ENCODE measurements around the gene C4A. TPM values are rescaled to one million over a fixed set of nuclear protein-coding genes. Genes with fewer than 3 reads are reported as not detected.

The C4A gene
- total RNA-seq, 3 donors from 2014 or later, result 7.2 to 275 (median 230) TPM

GRCh38 chr6:31948306-31948705 lies 33.6 kb upstream of the C4A start:
- no peak for DNase-seq (ENCODE audit: low spot score in 2 of 2)
- Histone ChIP-seq H3K27me3 (no peaks in the 10 kb centered on the region), H3K4me1 (peaks cover 10 to 17% of the 10 kb centered on the region in 2 donors), H3K27ac (peak overlapping the region in 1 of 2 donors; percentile 98), H3K9me3 (no peaks in the 10 kb centered on the region), H3K4me3 (no peak overlapping the region), H3K36me3 (no peaks in the 10 kb centered on the region)
- intact Hi-C loops (cut with DNase I; ENCODE audit: low total_unique reads), result no loop called here
- TF ChIP-seq POLR2A (IDR thresholded peaks at IDR 0.05) (no peak), CTCF (IDR thresholded peaks at IDR 0.05) (no peak), POLR2AphosphoS5 (IDR thresholded peaks at IDR 0.05) (no peak)

- TF ChIP-seq CTCF (IDR thresholded peaks at IDR 0.05) (no peak), POLR2AphosphoS5 (IDR thresholded peaks at IDR 0.05) (no peak), POLR2A (IDR thresholded peaks at IDR 0.05) (no peak)
- no peaks in the 10 kb centered on the region for H3K9me3 ChIP-seq
Measured at GRCh38 chr6:31948753-31949413, 33.0 kb upstream of the C4A start.

GRCh38 chr6:31949926-31950548 lies 31.8 kb upstream of the C4A start:
- Histone ChIP-seq H3K27me3 (no peaks in the 10 kb centered on the region), H3K4me3 (no peak overlapping the region), H3K36me3 (no peaks in the 10 kb centered on the region), H3K4me1 (peaks cover 10 to 13% of the 10 kb centered on the region in 2 donors), H3K9me3 (no peaks in the 10 kb centered on the region), H3K27ac (peak overlapping the region in 1 of 2 donors; percentile 98)
- no peak for DNase-seq (ENCODE audit: low spot score in 2 of 2)
- intact Hi-C loops (cut with DNase I; ENCODE audit: low total_unique reads), result loop anchor here (10.0 kb wide), 1 partner anchor 255 kb away; no protein-coding TSS in a partner anchor
- no peak for TF ChIP-seq POLR2AphosphoS5 (IDR thresholded peaks at IDR 0.05)
- TF ChIP-seq CTCF (IDR thresholded peaks at IDR 0.05), result no peak
- TF ChIP-seq POLR2A (IDR thresholded peaks at IDR 0.05), result no peak

More at GRCh38 chr6:31948753-31949413, 33.0 kb upstream of the C4A start:
- no peak for DNase-seq (ENCODE audit: low spot score in 2 of 2)
- Histone ChIP-seq H3K4me3 (no peak overlapping the region), H3K27me3 (no peaks in the 10 kb centered on the region), H3K36me3 (no peaks in the 10 kb centered on the region), H3K27ac (peak overlapping the region in 1 of 2 donors; percentile 98), H3K4me1 (peaks cover 10 to 17% of the 10 kb centered on the region in 2 donors)
- intact Hi-C loops (cut with DNase I; ENCODE audit: low total_unique reads), result no loop called here

- H3K4me3 ChIP-seq, result no peak overlapping the region
- H3K9me3 ChIP-seq, result no peaks in the 10 kb centered on the region
- peak overlapping the region; percentile 8 to 61 for H3K27ac ChIP-seq
- intact Hi-C loops (cut with DNase I; ENCODE audit: low total_unique reads), result loop anchor here (2.0 to 10.0 kb wide), 2 partner anchors 55 to 257 kb away; partner anchors contain the start of gene EHMT2
- TF ChIP-seq CTCF (IDR thresholded peaks at IDR 0.05) (peak; percentile 47 to 70 (median 69)), POLR2A (IDR thresholded peaks at IDR 0.05) (no peak)
- H3K27me3 ChIP-seq, result no peaks in the 10 kb centered on the region
- no peaks in the 10 kb centered on the region for H3K4me1 ChIP-seq
- no peak for DNase-seq (ENCODE audit: low spot score in 2 of 2)
- H3K36me3 ChIP-seq, result no peaks in the 10 kb centered on the region
Measured at GRCh38 chr6:31952140-31952805, 29.6 kb upstream of the C4A start.
